ENCODE results near the gene ASRGL1. TPM values are rescaled to one million over a fixed set of nuclear protein-coding genes. Genes with fewer than 3 reads are reported as not detected.

ASRGL1 gene
- polyA plus RNA-seq, 1 experiment: 0.61 TPM

- TF ChIP-seq CTCF (IDR thresholded peaks at IDR 0.05; ENCODE audit: low read depth, low read length): no peak
- no peak overlapping the region for H3K4me3 ChIP-seq (ENCODE audit: low read depth, low read length)
- no peak for DNase-seq (ENCODE audit: low read depth, low spot score)
- ChIA-PET POLR2A (interaction anchor here (0.7 to 0.8 kb wide), 2 partner anchors 168 to 191 kb away, joined by 3 to 4 read pairs; partner anchors contain the start of gene EEF1G), CTCF (interaction anchor here (1.5 to 2.4 kb wide), 2 partner anchors 11 to 18 kb away, joined by 9 to 14 read pairs; no protein-coding TSS in a partner anchor)
- H3K27me3 ChIP-seq (ENCODE audit: control insufficient read depth, insufficient read depth, low read length): peaks cover 10% of the 10 kb centered on the region
- H3K9me3 ChIP-seq (ENCODE audit: control insufficient read depth, insufficient read depth, low read length): no peaks in the 10 kb centered on the region
- no peak overlapping the region for H3K27ac ChIP-seq (ENCODE audit: low read depth, low read length)
Measured at GRCh38 chr11:62406034-62406433, 68.8 kb downstream of the ASRGL1 start.

GRCh38 chr11:62409831-62410230 is 72.6 kb downstream of the ASRGL1 start:
- Histone ChIP-seq H3K4me3 (ENCODE audit: low read depth, low read length) (no peak overlapping the region), H3K27me3 (ENCODE audit: control insufficient read depth, insufficient read depth, low read length) (peaks cover 6% of the 10 kb centered on the region), H3K9me3 (ENCODE audit: control insufficient read depth, insufficient read depth, low read length) (no peaks in the 10 kb centered on the region), H3K27ac (ENCODE audit: low read depth, low read length) (no peak overlapping the region)
- CTCF ChIA-PET: interaction anchor here (0.7 to 4.2 kb wide), 3 partner anchors 14 to 151 kb away, joined by 3 to 21 read pairs (median 4); no protein-coding TSS in a partner anchor
- POLR2A ChIA-PET: no interaction called here
- no peak for TF ChIP-seq CTCF (IDR thresholded peaks at IDR 0.05; ENCODE audit: low read depth, low read length)
- DNase-seq (ENCODE audit: low read depth, low spot score): no peak

- no peak for DNase-seq (ENCODE audit: low read depth, low spot score)
- peaks cover 6% of the 10 kb centered on the region for H3K27me3 ChIP-seq (ENCODE audit: control insufficient read depth, insufficient read depth, low read length)
- no peaks in the 10 kb centered on the region for H3K9me3 ChIP-seq (ENCODE audit: control insufficient read depth, insufficient read depth, low read length)
- no peak overlapping the region for H3K27ac ChIP-seq (ENCODE audit: low read depth, low read length)
- ChIA-PET POLR2A (interaction anchor here (0.5 kb wide), 1 partner anchor 127 kb away, joined by 3 read pairs; no protein-coding TSS in a partner anchor), CTCF (interaction anchor here (1.1 to 4.2 kb wide), 2 partner anchors 11 to 13 kb away, joined by 3 to 21 read pairs; no protein-coding TSS in a partner anchor)
- H3K4me3 ChIP-seq (ENCODE audit: low read depth, low read length): no peak overlapping the region
- TF ChIP-seq CTCF (IDR thresholded peaks at IDR 0.05; ENCODE audit: low read depth, low read length): no peak
Measured at GRCh38 chr11:62410972-62411371, 73.7 kb downstream of the ASRGL1 start.

GRCh38 chr11:62411524-62411923 is 74.3 kb downstream of the ASRGL1 start:
- no peak for DNase-seq (ENCODE audit: low read depth, low spot score)
- H3K9me3 ChIP-seq (ENCODE audit: control insufficient read depth, insufficient read depth, low read length): no peaks in the 10 kb centered on the region
- H3K27me3 ChIP-seq (ENCODE audit: control insufficient read depth, insufficient read depth, low read length): peaks cover 5% of the 10 kb centered on the region
- no peak for TF ChIP-seq CTCF (IDR thresholded peaks at IDR 0.05; ENCODE audit: low read depth, low read length)
- H3K27ac ChIP-seq (ENCODE audit: low read depth, low read length): no peak overlapping the region
- H3K4me3 ChIP-seq (ENCODE audit: low read depth, low read length): no peak overlapping the region
- POLR2A ChIA-PET: interaction anchor here (0.5 kb wide), 1 partner anchor 126 kb away, joined by 3 read pairs; no protein-coding TSS in a partner anchor
- CTCF ChIA-PET: interaction anchor here (1.1 to 4.2 kb wide), 2 partner anchors 11 to 13 kb away, joined by 3 to 21 read pairs; no protein-coding TSS in a partner anchor

GRCh38 chr11:62413060-62413696 is 75.9 kb downstream of the ASRGL1 start:
- CTCF ChIA-PET: interaction anchor here (2.1 kb wide), 1 partner anchor 11 kb away, joined by 16 read pairs; no protein-coding TSS in a partner anchor
- H3K4me3 ChIP-seq (ENCODE audit: low read depth, low read length): no peak overlapping the region
- no peak for DNase-seq (ENCODE audit: low read depth, low spot score)
- H3K9me3 ChIP-seq (ENCODE audit: control insufficient read depth, insufficient read depth, low read length): no peaks in the 10 kb centered on the region
- H3K27ac ChIP-seq (ENCODE audit: low read depth, low read length): no peak overlapping the region
- POLR2A ChIA-PET: no interaction called here
- H3K27me3 ChIP-seq (ENCODE audit: control insufficient read depth, insufficient read depth, low read length): no peaks in the 10 kb centered on the region
- TF ChIP-seq CTCF (IDR thresholded peaks at IDR 0.05; ENCODE audit: low read depth, low read length): no peak

Measured in AG04450 (cell line).